Endothelial cell of umbilical vein (primary cell): ENCODE measurements around the gene CCR3. TPM values are rescaled to one million over a fixed set of nuclear protein-coding genes. Genes with fewer than 3 reads are reported as not detected.

Source experiments
- BruUV-seq: library from RNA; stranded (reverse); fragments of 400-500 nt; replicated peaks from 2 replicates; lab custom pipeline; 2021; lab: Mats Ljungman, UMichigan
- CTCF ChIA-PET: fragments of 300-600, 350-600 bp; sonication (Branson Sonifier 250); formaldehyde crosslinking; loops from one replicate; lab custom pipeline; 2021; ENCODE audit warnings: antibody characterized with exemption, inconsistent platforms; lab: Charles Lee
- POLR2A ChIA-PET: fragments of 300-600, 350-600 bp; sonication (Branson Sonifier 250); formaldehyde crosslinking; loops from one replicate; lab custom pipeline; 2021; ENCODE audit warnings: antibody characterized with exemption, inconsistent platforms; lab: Charles Lee
- DNase-seq: peaks from one replicate; pipeline ENCODE4 v3.0.0-alpha.2; 2011; ENCODE audit warnings: low read depth, low spot score
- FAIRE-seq: peaks from 2 replicates; lab custom pipeline; 2011; peaks lifted over from hg19 to GRCh38; lab: Jason Lieb, UNC
- H2AFZ ChIP-seq: 2 replicates; pipeline ENCODE4 v1.6.0; 2012; ENCODE audit warnings: low read depth, low read length, control low read depth, inconsistent platforms
- H3K27ac ChIP-seq: 2 replicates; pipeline ENCODE4 v1.5.1; 2011; ENCODE audit warnings: low read depth, mild to moderate bottlenecking, control low read depth, low read length, moderate library complexity; ENCODE audit not compliant: insufficient read depth
- H3K27me3 ChIP-seq, 2 experiments: 2 replicates each; pipeline versions ENCODE4 v1.6.0 to v1.6.1; 2011; ENCODE audit warnings: low read length in 2 of 2, mixed read lengths in 1 of 2; ENCODE audit not compliant: control insufficient read depth in 2 of 2, insufficient read depth in 2 of 2
- H3K36me3 ChIP-seq, 2 experiments: 2 replicates in 1 of 2; 3 replicates in 1 of 2; pipeline ENCODE4 v1.5.1; 2011; ENCODE audit warnings: low read length in 2 of 2, mild to moderate bottlenecking in 1 of 2, moderate library complexity in 1 of 2; ENCODE audit not compliant: control insufficient read depth in 2 of 2, insufficient read depth in 2 of 2; ENCODE audit errors: extremely low read depth in 1 of 2
- H3K4me1 ChIP-seq: 3 replicates; pipeline ENCODE4 v1.5.1; 2011; ENCODE audit warnings: mild to moderate bottlenecking, low read length; ENCODE audit not compliant: control insufficient read depth, insufficient read depth; ENCODE audit errors: extremely low read depth
- H3K4me2 ChIP-seq: 2 replicates; pipeline ENCODE4 v1.6.1; 2011; ENCODE audit warnings: low read length, control low read depth, mixed read lengths; ENCODE audit not compliant: insufficient read depth
- H3K4me3 ChIP-seq, 3 experiments: fragments of 200-600 bp in 1 of 3; sonication (generic), shearing (Covaris generic) in 1 of 3; replicated peaks in 1 of 3; 2 replicates each; pipeline ENCODE4 v1.5.1; 2011 to 2016; ENCODE audit warnings: control low read depth in 3 of 3, low read length in 3 of 3, mild to moderate bottlenecking in 2 of 3, inconsistent platforms in 1 of 3, low read depth in 1 of 3, moderate library complexity in 1 of 3; ENCODE audit not compliant: insufficient read depth in 1 of 3
- H3K79me2 ChIP-seq: 2 replicates; pipeline ENCODE4 v1.6.0; 2012; ENCODE audit warnings: low read length, inconsistent platforms; ENCODE audit not compliant: control insufficient read depth, insufficient read depth
- H3K9ac ChIP-seq: replicated peaks from 2 replicates; pipeline ENCODE3; 2011; ENCODE audit warnings: low read length, control low read depth; ENCODE audit not compliant: insufficient read depth; ENCODE audit errors: extremely low read depth
- H3K9me1 ChIP-seq: replicated peaks from 3 replicates; pipeline ENCODE4 v1.6.0; 2011; ENCODE audit warnings: mild to moderate bottlenecking, low read length; ENCODE audit not compliant: control insufficient read depth, insufficient read depth; ENCODE audit errors: extremely low read depth
- H3K9me3 ChIP-seq: replicated peaks from 2 replicates; pipeline ENCODE4 v1.5.1; 2012; ENCODE audit warnings: low read length, inconsistent platforms; ENCODE audit not compliant: control insufficient read depth, insufficient read depth
- H4K20me1 ChIP-seq: replicated peaks from 2 replicates; pipeline ENCODE3; 2011; ENCODE audit warnings: mild to moderate bottlenecking, low read length; ENCODE audit not compliant: control insufficient read depth, insufficient read depth; ENCODE audit errors: extremely low read depth
- EZH2 ChIP-seq: IDR thresholded peaks from 2 replicates; pipeline ENCODE4 v1.6.1; 2012; ENCODE audit warnings: borderline replicate concordance, low read depth, mild to moderate bottlenecking, moderate library complexity, low read length, inconsistent platforms; ENCODE audit not compliant: severe bottlenecking
- FOS ChIP-seq: IDR thresholded peaks from 2 replicates; pipeline ENCODE4 v1.6.1; 2011; ENCODE audit warnings: mild to moderate bottlenecking, low read length, moderate library complexity, borderline replicate concordance; ENCODE audit not compliant: insufficient read depth
- GATA2 ChIP-seq: IDR thresholded peaks from 2 replicates; pipeline ENCODE4 v1.7.0; 2011; ENCODE audit warnings: low read depth, mild to moderate bottlenecking, moderate library complexity, mixed read lengths, low read length; ENCODE audit not compliant: insufficient read length, insufficient read depth
- JUN ChIP-seq: IDR thresholded peaks from 2 replicates; pipeline ENCODE4 v1.6.1; 2011; ENCODE audit warnings: borderline replicate concordance, low read depth; ENCODE audit not compliant: insufficient read length, insufficient read depth
- MAX ChIP-seq: IDR thresholded peaks from 2 replicates; pipeline ENCODE4 v1.6.1; 2011; ENCODE audit not compliant: insufficient read depth, insufficient read length
- MYC ChIP-seq: IDR thresholded peaks from one replicate; pipeline ENCODE4 v1.6.1; 2011; ENCODE audit warnings: mild to moderate bottlenecking, low read depth, low read length
- POLR2A ChIP-seq: IDR thresholded peaks from 2 replicates; pipeline ENCODE4 v1.6.1; 2012; ENCODE audit warnings: low read depth, mild to moderate bottlenecking, control low read depth, low read length
- POLR2AphosphoS5 ChIP-seq: IDR thresholded peaks from 2 replicates; pipeline ENCODE4 v1.6.1; 2012; ENCODE audit warnings: low read depth, mild to moderate bottlenecking, control low read depth, low read length, moderate library complexity; ENCODE audit not compliant: insufficient read depth
- dilution Hi-C: fragments of 300-500 bp; cut with MboI; formaldehyde crosslinking; loops from one replicate; pipeline ENCODE4 v1.15.0; 2019; ENCODE audit warnings: low sequenced_read_pairs; ENCODE audit not compliant: extremely low pct_ligation_motif_present
- intact Hi-C: fragments of 100-400 bp; cut with micrococcal nuclease; formaldehyde crosslinking; loops from one replicate; pipeline ENCODE4 v1.10.0; 2022
- polyA plus RNA-seq, 4 experiments: library from polyadenylated mRNA; depleted of rRNA in 3 of 4; stranded (reverse) in 3 of 4; unstranded in 1 of 4; fragments of >200 nt; gene quantifications; 2 replicates each; pipeline versions ENCODE4 v1.2.1 to v1.2.3, GENCODE V29; 2011 to 2012; ENCODE audit warnings: missing spikeins in 1 of 4
- total RNA-seq: library from RNA; stranded (reverse); gene quantifications from 2 replicates; pipeline ENCODE4 v1.2.3, GENCODE V29; 2021
- TF ChIP-seq, protein P1 (sequence below), 2 donors: IDR thresholded peaks; 1 replicate in 1 of 2; 2 replicates in 1 of 2; pipeline ENCODE4 v1.5.1; 2011; ENCODE audit warnings: low read length in 2 of 2, mild to moderate bottlenecking in 2 of 2, moderate library complexity in 2 of 2, control low read depth in 1 of 2, inconsistent platforms in 1 of 2, low read depth in 1 of 2; ENCODE audit not compliant: insufficient read depth in 1 of 2; ENCODE audit errors: extremely low read depth in 1 of 2

CCR3 gene
- total and polyA plus RNA-seq, 2 donors (not counting 3 experiments of a cell fraction or from before 2014, with no cell fraction given): not detected

DNA sequence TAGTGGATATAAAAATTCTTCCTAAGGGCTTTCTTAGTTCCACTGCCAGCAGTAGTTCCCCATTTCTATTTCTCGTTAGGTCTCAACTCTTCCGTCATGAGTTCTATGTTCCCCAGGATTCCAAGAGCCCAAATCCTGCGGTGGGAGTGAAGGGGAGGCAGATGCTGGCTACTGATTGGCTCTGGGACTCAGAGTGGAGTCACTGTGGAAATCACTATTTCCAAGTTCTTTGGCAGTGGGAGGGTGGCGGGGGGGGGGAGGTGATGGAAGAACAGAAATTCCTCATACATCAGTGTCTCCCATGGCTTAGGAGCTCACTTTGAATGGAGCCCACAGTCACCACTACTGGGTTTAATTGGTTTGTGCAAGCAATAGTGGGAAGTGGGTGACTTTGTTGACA is 39.7 kb upstream of the CCR3 start:
- Histone ChIP-seq H3K36me3 (no peaks in the 10 kb centered on the region), H3K9ac (no peak overlapping the region), H3K27me3 (no peaks in the 10 kb centered on the region), H3K9me3 (no peaks in the 10 kb centered on the region), H3K4me1 (no peaks in the 10 kb centered on the region), H3K27ac (no peak overlapping the region), H3K4me3 (no peak overlapping the region), H3K79me2 (no peaks in the 10 kb centered on the region), H3K4me2 (no peak overlapping the region), H2AFZ (no peak overlapping the region), H3K9me1 (no peaks in the 10 kb centered on the region), H4K20me1 (no peaks in the 10 kb centered on the region)
- ChIA-PET POLR2A (no interaction called here), CTCF (no interaction called here)
- no TSS peak for BruUV-seq
- intact Hi-C loops (no loop called here), dilution Hi-C loops (no loop called here)
- no peak for DNase-seq
- FAIRE-seq: no peak
- TF ChIP-seq FOS: no peak
- no peak for TF ChIP-seq POLR2AphosphoS5
- TF ChIP-seq JUN: no peak
- no peak for TF ChIP-seq POLR2A
- no peak for TF ChIP-seq MAX
- no peak for TF ChIP-seq EZH2
- no peak for TF ChIP-seq GATA2
- TF ChIP-seq, protein P1, sequence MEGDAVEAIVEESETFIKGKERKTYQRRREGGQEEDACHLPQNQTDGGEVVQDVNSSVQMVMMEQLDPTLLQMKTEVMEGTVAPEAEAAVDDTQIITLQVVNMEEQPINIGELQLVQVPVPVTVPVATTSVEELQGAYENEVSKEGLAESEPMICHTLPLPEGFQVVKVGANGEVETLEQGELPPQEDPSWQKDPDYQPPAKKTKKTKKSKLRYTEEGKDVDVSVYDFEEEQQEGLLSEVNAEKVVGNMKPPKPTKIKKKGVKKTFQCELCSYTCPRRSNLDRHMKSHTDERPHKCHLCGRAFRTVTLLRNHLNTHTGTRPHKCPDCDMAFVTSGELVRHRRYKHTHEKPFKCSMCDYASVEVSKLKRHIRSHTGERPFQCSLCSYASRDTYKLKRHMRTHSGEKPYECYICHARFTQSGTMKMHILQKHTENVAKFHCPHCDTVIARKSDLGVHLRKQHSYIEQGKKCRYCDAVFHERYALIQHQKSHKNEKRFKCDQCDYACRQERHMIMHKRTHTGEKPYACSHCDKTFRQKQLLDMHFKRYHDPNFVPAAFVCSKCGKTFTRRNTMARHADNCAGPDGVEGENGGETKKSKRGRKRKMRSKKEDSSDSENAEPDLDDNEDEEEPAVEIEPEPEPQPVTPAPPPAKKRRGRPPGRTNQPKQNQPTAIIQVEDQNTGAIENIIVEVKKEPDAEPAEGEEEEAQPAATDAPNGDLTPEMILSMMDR (IDR thresholded peaks at IDR 0.05; ENCODE audit: extremely low read depth in 1 of 2, insufficient read depth in 1 of 2, low read depth in 1 of 2, low read length in 2 of 2): no peak
- no peak for TF ChIP-seq MYC
